Activated CD8-positive, alpha-beta memory T cell treated with anti-CD3 and anti-CD28 coated beads, Interleukin-2, amount 50 U/mL, for 48 hours (primary cell): Measurements from ENCODE around the gene BAHD1.

Experiments
- DNase-seq: peaks from one replicate; pipeline ENCODE4 v3.0.0-alpha.2; 2020

Gene BAHD1

GRCh38 chr15:40440743-40441564 lies at the start of gene BAHD1:
Gene BAHD1 (plus strand): TSS chr15:40440953. CDS start chr15:40458465, 17,512 bp downstream.
- DNase-seq, result peak; percentile 98

GRCh38 chr15:40392986-40393948 lies 47.5 kb upstream of the BAHD1 start:
- DNase-seq, result no peak

GRCh38 chr15:40397688-40398412 lies 42.9 kb upstream of the BAHD1 start:
- DNase-seq, result no peak

DNA sequence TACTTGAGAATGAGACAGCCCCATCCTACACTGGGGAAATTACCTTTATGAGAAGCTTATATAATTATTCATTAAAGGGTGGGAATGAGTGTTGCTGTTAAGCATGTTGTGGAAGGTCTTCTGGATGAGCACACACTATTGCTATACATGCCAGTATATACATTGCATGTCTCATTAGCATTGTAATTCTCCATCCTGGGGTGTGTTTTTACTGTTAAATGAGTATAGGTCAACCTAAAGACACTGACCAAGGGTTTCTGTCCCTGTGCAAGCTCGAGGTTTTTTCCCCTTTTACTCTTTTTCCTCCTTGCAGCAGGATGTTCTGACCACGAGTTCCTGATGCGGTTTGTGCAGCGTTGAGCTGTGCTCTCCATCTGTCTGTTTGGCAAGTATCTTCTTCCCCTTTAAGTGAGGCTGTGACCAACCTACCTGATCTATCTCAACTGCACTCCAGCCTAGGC lies 42.3 kb upstream of the BAHD1 start:
- no peak for DNase-seq

GRCh38 chr15:40399370-40399769 lies 41.4 kb upstream of the BAHD1 start:
- no peak for DNase-seq

- peak; percentile 95 for DNase-seq
Observed at GRCh38 chr15:40405501-40406381, 35.0 kb upstream of the BAHD1 start, which contains the start of gene IVD. Gene IVD (plus strand): TSS chr15:40405795. CDS start chr15:40405828, 33 bp downstream.

DNA sequence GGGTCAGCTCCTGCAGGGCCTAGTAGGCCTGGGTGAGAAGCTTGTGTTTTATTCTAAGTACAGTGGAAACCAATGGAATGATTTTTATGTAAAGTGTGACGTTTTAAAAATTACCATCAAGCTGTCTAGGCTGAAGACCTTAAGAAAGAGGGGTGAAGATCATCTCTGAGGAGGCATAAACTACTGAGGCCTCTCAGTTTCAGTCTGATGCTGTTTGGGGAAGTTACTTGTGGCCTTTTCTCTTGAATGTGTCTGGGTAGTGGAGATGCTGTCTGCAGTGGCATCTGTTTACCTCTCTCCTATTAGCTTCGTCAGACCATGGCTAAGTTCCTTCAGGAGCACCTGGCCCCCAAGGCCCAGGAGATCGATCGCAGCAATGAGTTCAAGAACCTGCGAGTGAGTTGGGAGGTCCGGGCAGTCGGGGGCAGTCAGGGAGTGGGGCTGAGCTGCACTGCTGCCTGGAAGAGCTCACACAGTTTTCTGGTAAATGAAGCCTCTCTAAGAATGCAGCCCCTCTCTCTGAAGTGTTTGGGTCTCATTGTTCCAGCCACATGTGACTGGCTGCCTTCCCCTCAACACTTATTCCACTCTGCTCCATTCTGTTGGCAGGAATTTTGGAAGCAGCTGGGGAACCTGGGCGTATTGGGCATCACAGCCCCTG lies 33.3 kb upstream of the BAHD1 start:
- no peak for DNase-seq

GRCh38 chr15:40409366-40409765 lies 31.4 kb upstream of the BAHD1 start:
- DNase-seq, result no peak

DNA sequence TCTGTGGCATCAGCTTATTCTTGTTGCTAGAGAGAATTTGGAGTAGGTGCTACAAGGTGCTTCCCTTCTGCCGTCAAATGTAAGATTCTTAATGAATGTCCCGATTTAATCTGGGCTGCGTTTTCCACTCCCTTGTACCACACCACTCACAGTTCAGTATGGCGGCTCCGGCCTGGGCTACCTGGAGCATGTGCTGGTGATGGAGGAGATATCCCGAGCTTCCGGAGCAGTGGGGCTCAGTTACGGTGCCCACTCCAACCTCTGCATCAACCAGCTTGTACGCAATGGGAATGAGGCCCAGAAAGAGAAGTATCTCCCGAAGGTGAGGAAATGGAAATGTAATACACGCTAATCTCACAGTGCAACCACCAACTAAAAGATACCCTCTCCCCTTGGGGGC lies 30.3 kb upstream of the BAHD1 start:
- DNase-seq, result no peak

- no peak for DNase-seq
Observed at GRCh38 chr15:40412095-40412759, 28.5 kb upstream of the BAHD1 start.

- DNase-seq, result no peak
Observed at GRCh38 chr15:40413036-40413435, 27.7 kb upstream of the BAHD1 start.

GRCh38 chr15:40414816-40415215 lies 25.9 kb upstream of the BAHD1 start:
- DNase-seq, result no peak

- DNase-seq, result no peak
Observed at GRCh38 chr15:40415226-40415625, 25.5 kb upstream of the BAHD1 start.

GRCh38 chr15:40416056-40416455 lies 24.7 kb upstream of the BAHD1 start:
- no peak for DNase-seq

- no peak for DNase-seq
Observed at GRCh38 chr15:40418126-40418525, 22.6 kb upstream of the BAHD1 start.

DNA sequence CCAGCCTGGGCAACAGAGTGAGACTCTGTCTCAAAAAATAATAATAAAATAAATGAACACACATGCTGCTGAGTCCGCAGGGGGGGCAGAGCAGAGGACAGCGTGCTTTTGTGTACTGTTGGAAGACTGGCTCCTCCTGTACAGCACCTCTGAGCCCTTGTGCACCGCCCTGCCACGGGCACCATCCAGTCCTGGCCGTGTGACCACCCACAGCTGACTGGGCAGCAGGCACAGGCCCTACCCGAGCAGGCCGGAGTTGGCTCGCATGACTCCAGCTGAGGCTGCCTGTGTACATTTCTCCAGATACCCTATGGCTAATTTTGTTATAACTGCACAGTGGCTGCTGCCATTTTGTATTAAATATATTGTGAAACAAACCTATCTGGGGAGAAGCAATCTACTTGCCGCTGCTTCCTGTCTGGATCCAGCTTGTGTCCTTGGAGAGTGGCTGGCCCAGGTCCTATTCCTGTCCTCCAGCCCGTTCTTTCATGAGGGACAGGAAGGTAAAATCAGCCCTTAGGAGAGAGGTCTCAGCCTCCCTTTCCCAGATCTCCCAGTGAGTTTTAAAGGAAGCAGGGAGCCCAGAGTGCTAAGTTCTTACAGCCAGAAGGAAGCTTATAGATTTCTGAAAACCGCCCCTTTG lies 20.6 kb upstream of the BAHD1 start:
- DNase-seq, result no peak

DNA sequence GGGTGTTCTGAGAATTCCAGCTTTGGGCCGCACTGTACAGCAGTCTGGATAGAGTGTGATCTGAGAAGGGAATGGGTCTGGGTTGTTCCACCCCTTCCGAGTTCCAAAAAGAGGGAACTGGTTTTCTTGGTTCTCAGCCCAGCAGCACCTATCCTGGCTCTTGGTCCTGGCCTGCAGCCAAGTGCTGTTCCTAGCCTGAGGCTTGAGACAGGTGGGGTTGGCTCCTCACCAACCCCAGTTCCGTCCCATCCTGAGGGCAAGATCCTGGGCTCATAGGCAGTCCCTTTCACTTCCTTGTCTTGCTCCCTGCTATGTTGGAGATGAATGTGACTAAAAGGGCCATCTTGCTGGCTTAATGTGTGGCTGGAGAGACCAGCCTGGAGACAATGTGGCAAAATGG lies 20.0 kb upstream of the BAHD1 start:
- no peak for DNase-seq

GRCh38 chr15:40421246-40422157 lies 19.3 kb upstream of the BAHD1 start:
- peak; percentile 94 for DNase-seq
